Forelimb muscle (tissue), 1 donor: Measurements from ENCODE around the gene NIPBL. TPM values are rescaled to one million over a fixed set of nuclear protein-coding genes. Genes with fewer than 3 reads are reported as not detected.
"Not testable (repeated sequence)": the region's sequence is repeated elsewhere in the genome, so short reads cannot be mapped to it uniquely, and the experiment has no call there.

ENCODE experiments used
- DNase-seq: peaks from one replicate; pipeline ENCODE4 v3.0.0-alpha.2; 2013; ENCODE audit warnings: low read depth
- polyA plus RNA-seq: library from polyadenylated mRNA; unstranded; fragments of 120-200 nt; gene quantifications from one replicate; pipeline ENCODE4 v1.2.1, GENCODE V29; 2013; ENCODE audit not compliant: insufficient read length

NIPBL gene
- 37.2 TPM for polyA plus RNA-seq

GRCh38 chr5:36876299-36876964 lies at the start of gene NIPBL:
NIPBL (plus strand) TSS chr5:36876769; CDS start chr5:36953697, 76,928 bp downstream.
- peak; percentile 87 for DNase-seq

GRCh38 chr5:36832274-36832673 lies 44.3 kb upstream of the NIPBL start:
- no peak for DNase-seq

- DNase-seq: no peak
These were observed 39.7 kb upstream of the NIPBL start for GRCh38 chr5:36836831-36837230.

- no peak for DNase-seq
These were observed 36.8 kb upstream of the NIPBL start for GRCh38 chr5:36839489-36840476.

GRCh38 chr5:36841677-36842076 lies 34.9 kb upstream of the NIPBL start:
- no peak for DNase-seq

- no peak for DNase-seq
These were observed 34.5 kb upstream of the NIPBL start for GRCh38 chr5:36842087-36842486.

- no peak for DNase-seq
These were observed 32.3 kb upstream of the NIPBL start for GRCh38 chr5:36844305-36844704.

- DNase-seq: not testable (repeated sequence)
These were observed 28.0 kb upstream of the NIPBL start for GRCh38 chr5:36848545-36848944.

GRCh38 chr5:36852903-36853302 lies 23.7 kb upstream of the NIPBL start:
- DNase-seq: not testable (repeated sequence)

GRCh38 chr5:36854402-36855140 lies 22.0 kb upstream of the NIPBL start:
- DNase-seq: no peak

- DNase-seq: no peak
These were observed 21.5 kb upstream of the NIPBL start for GRCh38 chr5:36855141-36855495.

- DNase-seq: no peak
These were observed 14.7 kb upstream of the NIPBL start for GRCh38 chr5:36861871-36862270.

- DNase-seq: no peak
These were observed 6.0 kb upstream of the NIPBL start for GRCh38 chr5:36870399-36871040.

- DNase-seq: no peak
These were observed 2.1 kb upstream of the NIPBL start for GRCh38 chr5:36874465-36874864.

- DNase-seq: no peak
These were observed 1.3 kb upstream of the NIPBL start for GRCh38 chr5:36875051-36875789.

- DNase-seq: no peak
These were observed 725 bp upstream of the NIPBL start for GRCh38 chr5:36875790-36876298.

- no peak for DNase-seq
These were observed 547 bp downstream of the NIPBL start for GRCh38 chr5:36876965-36877666.

- DNase-seq: no peak
These were observed 1.3 kb downstream of the NIPBL start for GRCh38 chr5:36877667-36878391.

GRCh38 chr5:36878392-36879082 lies 2.0 kb downstream of the NIPBL start:
- DNase-seq: no peak
